DND-41 (cell line): ENCODE data around the gene PTPRN2.

Source experiments
- CTCF ChIP-seq: IDR thresholded peaks from 2 replicates; pipeline ENCODE4 v1.5.1; 2012; ENCODE audit warnings: borderline replicate concordance, low read length, moderate library complexity, mild to moderate bottlenecking; ENCODE audit not compliant: poor library complexity, severe bottlenecking; ENCODE audit errors: extremely low read depth
- EZH2 ChIP-seq: IDR thresholded peaks from 3 replicates; pipeline ENCODE4 v1.6.1; 2012; ENCODE audit warnings: borderline replicate concordance, low read depth, mild to moderate bottlenecking, moderate library complexity, low read length, inconsistent platforms; ENCODE audit not compliant: severe bottlenecking

- TF ChIP-seq CTCF (no peak), EZH2 (no peak)
Measured at GRCh38 chr7:158096582-158096981, 491.0 kb downstream of the PTPRN2 start.
